Right cardiac atrium (tissue), 5 donors: Measurements from ENCODE around the gene CD6. TPM values are rescaled to one million over a fixed set of nuclear protein-coding genes. Genes with fewer than 3 reads are reported as not detected.

Experiments
- ATAC-seq, 2 donors: fragments of 200-7000 bp; cut with Tn5 transposase; one replicate each; pipeline versions ENCODE4 v1.8.0 to v1.9.1; 2020; ENCODE audit warnings: moderate library complexity in 2 of 2, mild to moderate bottlenecking in 1 of 2
- DNase-seq, 3 donors: peaks; one replicate each; pipeline ENCODE4 v3.0.0-alpha.2; 2020
- H3K27ac ChIP-seq: one replicate; pipeline ENCODE4 v1.5.1; 2013; ENCODE audit warnings: mild to moderate bottlenecking, low read length, control low read depth, moderate library complexity
- H3K27me3 ChIP-seq: one replicate; pipeline ENCODE4 v1.6.1; 2013; ENCODE audit not compliant: control insufficient read depth, insufficient read depth
- H3K4me1 ChIP-seq: one replicate; pipeline ENCODE4 v1.6.1; 2013; ENCODE audit warnings: low read length; ENCODE audit not compliant: control insufficient read depth, insufficient read depth
- H3K4me3 ChIP-seq: one replicate; pipeline ENCODE4 v1.5.1; 2013; ENCODE audit warnings: low read length, control low read depth
- H3K9me3 ChIP-seq: one replicate; pipeline ENCODE4 v1.6.1; 2013; ENCODE audit warnings: low read length; ENCODE audit not compliant: control insufficient read depth
- WGBS: extraction: QIAGEN DNeasy Blood & Tissue Kit; methylation state at CpG from one replicate; pipeline ENCODE4 v1.1.7; 2013; 5-methylcytosine and 5-hydroxymethylcytosine counted together
- intact Hi-C, 4 donors: fragments of 100-400 bp; cut with DNase I; formaldehyde crosslinking; loops; one replicate each; pipeline versions ENCODE4 v1.11.0 to v1.14.0; 2022 to 2023
- long read RNA-seq, 4 donors: library from polyadenylated mRNA; unstranded; transcript quantifications; one replicate each; pipeline ENCODE4 v2.0.0, GENCODE V29; 2020 to 2021
- polyA plus RNA-seq: library from polyadenylated mRNA; stranded (reverse); fragments of 200-250 nt; gene quantifications from one replicate; pipeline ENCODE4 v1.2.3, GENCODE V29; 2013
- total RNA-seq, 4 donors: library from RNA; stranded (reverse); fragmentation: NEBNext Ultra II Directional; extraction: Animal tissue kit (Norgen Biotek cat#: 25700); gene quantifications; one replicate each; pipeline ENCODE4 v1.2.1, GENCODE V29; 2021
- donor health status: healthy with polysubstance abuse.
- donor health status: DM: no; HTN: yes; CAD: no.
- donor health status: DM: no; HTN: no; CAD: no.
- donor health status: DM: no; HTN: yes; CAD: no; lungs with severe emphysema.
- donor health status: DM: yes; HTN: yes; CAD: no.

CD6 gene, protein sequence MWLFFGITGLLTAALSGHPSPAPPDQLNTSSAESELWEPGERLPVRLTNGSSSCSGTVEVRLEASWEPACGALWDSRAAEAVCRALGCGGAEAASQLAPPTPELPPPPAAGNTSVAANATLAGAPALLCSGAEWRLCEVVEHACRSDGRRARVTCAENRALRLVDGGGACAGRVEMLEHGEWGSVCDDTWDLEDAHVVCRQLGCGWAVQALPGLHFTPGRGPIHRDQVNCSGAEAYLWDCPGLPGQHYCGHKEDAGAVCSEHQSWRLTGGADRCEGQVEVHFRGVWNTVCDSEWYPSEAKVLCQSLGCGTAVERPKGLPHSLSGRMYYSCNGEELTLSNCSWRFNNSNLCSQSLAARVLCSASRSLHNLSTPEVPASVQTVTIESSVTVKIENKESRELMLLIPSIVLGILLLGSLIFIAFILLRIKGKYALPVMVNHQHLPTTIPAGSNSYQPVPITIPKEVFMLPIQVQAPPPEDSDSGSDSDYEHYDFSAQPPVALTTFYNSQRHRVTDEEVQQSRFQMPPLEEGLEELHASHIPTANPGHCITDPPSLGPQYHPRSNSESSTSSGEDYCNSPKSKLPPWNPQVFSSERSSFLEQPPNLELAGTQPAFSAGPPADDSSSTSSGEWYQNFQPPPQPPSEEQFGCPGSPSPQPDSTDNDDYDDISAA
- 1 to 10 TPM in 2 of 4 donors, under 1 TPM in 2; 0.71 to 1.7 (median 0.87) TPM for total RNA-seq
- 0.11 TPM for polyA plus RNA-seq
- long read RNA-seq, donor 1, partial matches to known transcripts = 0 of 2 reads
- long read RNA-seq, donor 1, other reads (novel, unspliced or antisense) = 2 of 2 reads
- long read RNA-seq, donor 2 = 0 reads
- long read RNA-seq, donor 3 = 0 reads
- long read RNA-seq, donor 4 = 0 reads

- intact Hi-C loops = no loop called here
- Histone ChIP-seq H3K27me3 (no peaks in the 10 kb centered on the region), H3K27ac (no peak within 1 kb of the TSS), H3K9me3 (no peaks in the 10 kb centered on the region), H3K4me3 (no peak within 1 kb of the TSS), H3K4me1 (no peaks in the 10 kb centered on the region)
- DNase-seq (no peak), ATAC-seq (no peak)
- WGBS = 88% methylated on average over 16 of the region's 16 CpGs
Measured at GRCh38 chr11:60971520-60971919, at the start of gene CD6. Gene CD6, plus strand, starts transcription at chr11:60971680. Its CDS starts 186 bp downstream, at chr11:60971866.

- DNase-seq = peak in 1 of 3 donors; percentile 43
- Histone ChIP-seq H3K27me3 (no peaks in the 10 kb centered on the region), H3K4me1 (peaks cover 19% of the 10 kb centered on the region), H3K27ac (no peak overlapping the region), H3K4me3 (no peak overlapping the region), H3K9me3 (no peaks in the 10 kb centered on the region)
- no peak for ATAC-seq
- 83% methylated on average over 23 of the region's 23 CpGs for WGBS
- intact Hi-C loops = no loop called here
Measured at GRCh38 chr11:60921777-60922335, 49.6 kb upstream of the CD6 start.

DNA sequence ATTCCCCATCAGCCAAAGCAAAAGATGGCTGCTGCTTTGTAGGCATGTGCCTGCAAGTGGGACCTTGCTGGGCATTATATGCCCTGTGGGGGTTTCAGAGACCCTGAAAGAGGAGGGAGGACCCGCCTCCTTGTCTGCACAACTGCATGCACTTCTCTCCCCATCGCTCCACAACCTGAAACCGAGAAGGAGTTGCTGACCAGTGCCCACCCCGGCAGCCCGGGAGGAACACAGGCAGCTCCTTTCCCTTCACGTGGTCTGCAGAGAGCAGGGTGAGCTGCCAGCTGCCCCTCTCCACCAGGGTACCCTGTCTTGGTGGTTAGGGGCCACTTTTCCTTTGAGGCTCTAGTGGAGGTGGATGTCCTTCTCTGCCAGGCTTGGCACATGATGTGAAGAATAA lies 48.6 kb upstream of the CD6 start:
- intact Hi-C loops = no loop called here
- DNase-seq (peak in 1 of 3 donors; percentile 32), ATAC-seq (no peak)
- WGBS = 83% methylated on average over 6 of the region's 6 CpGs
- no peaks in the 10 kb centered on the region for H3K27me3 ChIP-seq
- no peak overlapping the region for H3K27ac ChIP-seq
- no peaks in the 10 kb centered on the region for H3K9me3 ChIP-seq
- no peak overlapping the region for H3K4me3 ChIP-seq
- peaks cover 15% of the 10 kb centered on the region for H3K4me1 ChIP-seq

DNA sequence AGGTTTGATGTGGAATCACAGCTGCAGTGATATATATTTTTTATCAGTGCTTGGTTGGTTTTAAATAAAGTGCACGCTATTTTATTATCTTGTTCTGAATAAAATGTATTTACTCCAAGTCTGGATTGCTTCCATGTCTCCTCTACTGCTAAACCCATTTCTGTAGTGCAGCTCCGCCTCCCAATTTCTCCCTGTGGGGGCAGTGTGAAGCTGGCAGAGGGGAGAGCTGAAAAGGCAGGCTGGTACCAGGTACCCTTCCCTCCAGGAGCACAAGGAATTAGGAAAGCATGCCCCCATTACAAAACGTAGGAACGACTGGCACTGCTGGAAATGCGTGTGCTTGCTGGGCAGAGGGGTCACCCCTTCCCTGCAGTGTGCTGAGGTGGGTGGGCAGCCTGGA lies 48.2 kb upstream of the CD6 start:
- WGBS = 72% methylated on average over 5 of the region's 5 CpGs
- Histone ChIP-seq H3K4me3 (no peak overlapping the region), H3K27me3 (no peaks in the 10 kb centered on the region), H3K27ac (no peak overlapping the region), H3K9me3 (no peaks in the 10 kb centered on the region), H3K4me1 (peaks cover 13% of the 10 kb centered on the region)
- DNase-seq (no peak), ATAC-seq (no peak)
- intact Hi-C loops = no loop called here

DNA sequence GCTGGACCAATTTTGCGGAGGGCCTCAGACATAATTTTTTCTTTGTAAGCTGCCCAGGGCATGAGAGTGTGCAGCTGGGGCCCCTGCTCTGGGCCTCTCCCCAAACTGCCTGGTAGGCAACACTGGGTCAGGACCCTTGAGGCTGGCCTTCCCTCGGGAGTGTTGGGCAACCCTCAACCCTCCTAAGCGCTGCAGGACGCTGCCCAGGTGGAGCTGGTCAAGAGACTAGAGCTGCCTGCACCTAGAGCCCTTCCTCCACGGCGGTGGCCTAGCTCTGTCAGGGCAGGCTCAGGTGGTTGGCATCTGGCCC lies 47.7 kb upstream of the CD6 start:
- WGBS = 52% methylated on average over 6 of the region's 6 CpGs
- Histone ChIP-seq H3K4me1 (peaks cover 11% of the 10 kb centered on the region), H3K4me3 (no peak overlapping the region), H3K27me3 (no peaks in the 10 kb centered on the region), H3K27ac (no peak overlapping the region), H3K9me3 (no peaks in the 10 kb centered on the region)
- DNase-seq = peak in 1 of 3 donors; percentile 34
- intact Hi-C loops = no loop called here
- ATAC-seq = peak in 1 of 2 donors; percentile 1

DNA sequence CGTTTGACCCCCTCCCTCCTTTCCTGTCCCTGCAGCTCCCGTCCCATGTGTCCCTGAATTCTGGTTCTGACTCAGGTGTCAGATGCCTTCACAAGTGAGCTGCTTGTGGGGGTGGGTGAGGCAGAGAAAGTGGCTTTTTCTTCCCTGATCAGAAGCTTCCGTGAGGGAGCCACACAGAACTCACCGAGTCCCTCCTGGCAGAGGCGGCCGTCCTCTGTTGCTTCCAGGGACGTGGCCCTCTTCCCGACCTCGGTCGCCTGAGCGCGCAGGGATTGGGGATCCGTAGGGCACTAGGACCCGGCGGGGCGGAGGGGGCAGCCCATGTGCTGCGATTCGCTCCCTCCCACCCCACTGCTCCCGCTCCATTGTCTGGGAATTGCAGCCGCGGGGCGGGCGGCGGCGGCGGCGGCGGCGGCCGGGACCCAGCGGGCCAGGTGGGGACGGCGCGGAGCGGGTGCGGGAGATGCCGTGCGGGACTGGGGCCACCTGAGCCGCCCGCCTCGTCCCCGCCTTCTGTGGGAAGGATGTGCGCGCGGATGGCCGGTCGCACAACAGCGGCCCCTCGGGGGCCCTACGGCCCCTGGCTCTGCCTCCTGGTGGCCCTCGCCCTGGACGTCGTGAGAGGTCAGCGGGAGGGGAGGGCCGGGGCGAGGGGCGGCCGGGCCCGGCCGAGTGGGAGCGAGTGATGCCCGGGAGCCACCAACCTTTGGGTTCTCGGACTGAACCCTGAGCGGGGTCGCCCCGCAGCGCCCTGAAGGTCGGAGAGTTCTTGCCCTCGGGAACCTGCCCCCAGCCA lies 47.2 kb upstream of the CD6 start, which contains the start of gene TMEM132A:
Gene TMEM132A (plus strand): TSS at position 351 of the 796 bp plus-strand sequence. CDS start 174 bp downstream, at position 525.
- Histone ChIP-seq H3K4me3 (peak within 1 kb of the TSS; percentile 68), H3K4me1 (peaks cover 9% of the 10 kb centered on the region), H3K27me3 (no peaks in the 10 kb centered on the region), H3K9me3 (no peaks in the 10 kb centered on the region), H3K27ac (no peak within 1 kb of the TSS)
- under 1% methylated on average over 68 of the region's 69 CpGs for WGBS
- peak; percentile 82 to 91 (median 87) for DNase-seq
- ATAC-seq = peak; percentile 84 to 90
- intact Hi-C loops = no loop called here

DNA sequence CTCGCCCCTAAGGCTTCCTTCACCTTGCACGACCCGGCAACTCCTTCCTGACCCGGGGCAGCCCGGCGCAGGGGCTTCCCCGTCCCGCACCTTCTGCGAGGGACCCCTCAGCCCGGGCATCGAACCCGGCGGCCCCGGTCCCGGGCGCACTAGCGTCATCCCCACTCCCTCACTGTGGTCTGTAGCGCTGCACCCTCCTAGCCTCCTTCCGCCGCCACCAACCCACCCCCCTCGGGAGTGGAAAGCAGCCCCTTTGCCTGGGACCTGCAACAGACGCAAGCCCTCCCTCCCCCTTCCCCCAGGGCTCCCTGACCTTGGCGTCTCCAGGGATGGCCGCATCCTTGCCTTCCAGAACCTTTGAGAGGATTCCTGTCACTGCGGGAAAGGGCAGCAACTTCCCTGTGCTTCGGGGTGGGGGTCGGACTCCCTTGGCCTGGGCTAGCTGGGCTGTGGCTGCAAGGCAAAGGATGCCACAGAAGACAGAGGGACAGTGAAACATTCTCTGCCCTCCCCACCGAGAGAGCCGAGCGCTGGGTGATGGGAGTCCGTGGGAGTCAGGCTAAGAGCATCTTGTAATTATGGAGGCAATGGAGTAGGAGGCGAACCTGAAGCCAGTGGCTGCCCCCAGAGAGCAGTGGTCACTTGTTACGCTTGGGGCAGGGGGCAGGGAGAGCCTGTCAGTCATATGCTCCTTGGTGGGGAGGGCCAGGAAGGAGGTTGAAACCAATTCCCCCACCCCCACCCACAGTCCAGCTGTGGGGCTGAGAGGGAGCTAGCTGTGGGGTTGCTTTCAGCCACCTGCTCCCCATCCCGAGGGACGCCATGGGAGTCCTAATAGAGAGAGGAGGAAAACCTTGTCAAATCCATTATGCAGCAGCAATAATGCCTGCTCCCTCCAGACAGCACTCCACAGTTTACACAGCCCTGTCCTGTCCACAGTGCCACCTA lies 46.3 kb upstream of the CD6 start:
- 6% methylated on average over 35 of the region's 35 CpGs for WGBS
- ATAC-seq (peak in 1 of 2 donors; percentile 6), DNase-seq (peak in 1 of 3 donors; percentile 41)
- Histone ChIP-seq H3K4me3 (peak overlapping the region; percentile 68), H3K4me1 (peaks cover 6% of the 10 kb centered on the region), H3K27ac (no peak overlapping the region), H3K27me3 (no peaks in the 10 kb centered on the region), H3K9me3 (no peaks in the 10 kb centered on the region)
- intact Hi-C loops = no loop called here

GRCh38 chr11:60925868-60926267 lies 45.6 kb upstream of the CD6 start:
- Histone ChIP-seq H3K4me1 (peaks cover 6% of the 10 kb centered on the region), H3K9me3 (no peaks in the 10 kb centered on the region), H3K27me3 (no peaks in the 10 kb centered on the region), H3K4me3 (no peak overlapping the region), H3K27ac (no peak overlapping the region)
- no peak for ATAC-seq
- intact Hi-C loops = no loop called here
- WGBS = 79% methylated on average over 6 of the region's 6 CpGs
- DNase-seq = no peak

DNA sequence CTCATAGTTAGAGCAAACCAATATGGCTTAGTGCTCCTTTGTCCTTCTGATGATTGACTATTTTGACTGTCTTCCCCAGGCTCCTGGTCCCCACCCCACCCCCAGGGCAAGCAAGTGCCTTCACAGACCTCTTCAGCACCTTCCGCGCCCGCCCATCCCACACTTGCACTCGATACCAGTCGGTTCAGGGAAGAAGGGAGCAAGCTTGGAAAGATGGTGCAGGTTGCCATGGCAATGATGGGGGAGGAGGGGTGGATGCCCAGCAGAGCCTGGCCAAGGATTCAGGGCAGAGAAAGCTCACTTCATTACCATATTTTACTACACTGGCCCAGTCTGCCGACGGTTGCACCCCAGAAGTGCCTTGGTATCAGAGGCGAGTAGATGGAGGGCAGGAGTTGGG lies 45.0 kb upstream of the CD6 start:
- Histone ChIP-seq H3K4me1 (peaks cover 6% of the 10 kb centered on the region), H3K9me3 (no peaks in the 10 kb centered on the region), H3K4me3 (no peak overlapping the region), H3K27ac (no peak overlapping the region), H3K27me3 (no peaks in the 10 kb centered on the region)
- DNase-seq = peak in 1 of 3 donors; percentile 32
- WGBS = 96% methylated on average over 8 of the region's 8 CpGs
- no peak for ATAC-seq
- intact Hi-C loops = no loop called here
